Activated CD8-positive, alpha-beta memory T cell treated with anti-CD3 and anti-CD28 coated beads, Interleukin-2, amount 50 U/mL, for 1 hour (primary cell): ENCODE measurements around the gene DNAH9.

ENCODE experiments used
- DNase-seq: peaks from one replicate; pipeline ENCODE4 v3.0.0-alpha.2; 2020; ENCODE audit errors: extremely low read depth

Gene DNAH9

DNA sequence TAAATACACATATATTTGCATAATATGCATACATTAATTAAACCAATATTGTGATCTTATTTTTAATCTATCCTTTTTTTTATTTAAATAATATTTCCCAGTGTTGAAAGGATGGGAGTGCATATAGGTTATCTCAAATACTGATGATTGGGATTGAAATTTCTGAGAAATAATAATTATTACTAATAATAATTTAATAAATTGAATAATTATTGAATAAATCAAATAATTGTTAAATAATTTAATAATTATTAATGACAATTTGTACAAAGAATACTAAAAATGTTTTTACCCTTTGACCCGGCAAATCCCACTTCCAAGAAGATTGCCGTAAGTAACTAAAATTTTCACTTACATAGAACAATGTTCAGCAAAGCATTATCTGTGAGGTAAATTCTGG, 250.1 kb downstream of the DNAH9 start:
- DNase-seq = no peak

DNA sequence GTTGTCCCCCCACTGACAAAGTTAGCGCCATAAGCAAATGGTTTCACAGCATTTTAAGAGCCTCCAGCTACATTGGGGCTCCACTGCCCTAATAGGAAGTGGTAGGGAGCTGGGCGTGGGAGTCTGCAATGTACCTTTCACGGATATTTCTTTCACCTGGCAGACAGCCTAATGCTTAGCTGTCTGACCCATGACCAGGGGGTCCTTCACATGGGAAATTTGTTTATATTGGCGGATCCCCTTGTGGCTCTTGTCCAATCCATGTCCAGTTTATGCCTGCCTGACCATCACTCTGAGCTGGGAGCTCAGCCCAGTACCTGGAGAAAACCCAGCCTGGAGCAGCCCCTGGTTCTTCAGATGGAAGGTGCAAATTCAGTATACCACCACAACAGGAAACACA, 254.0 kb downstream of the DNAH9 start:
- no peak for DNase-seq

DNA sequence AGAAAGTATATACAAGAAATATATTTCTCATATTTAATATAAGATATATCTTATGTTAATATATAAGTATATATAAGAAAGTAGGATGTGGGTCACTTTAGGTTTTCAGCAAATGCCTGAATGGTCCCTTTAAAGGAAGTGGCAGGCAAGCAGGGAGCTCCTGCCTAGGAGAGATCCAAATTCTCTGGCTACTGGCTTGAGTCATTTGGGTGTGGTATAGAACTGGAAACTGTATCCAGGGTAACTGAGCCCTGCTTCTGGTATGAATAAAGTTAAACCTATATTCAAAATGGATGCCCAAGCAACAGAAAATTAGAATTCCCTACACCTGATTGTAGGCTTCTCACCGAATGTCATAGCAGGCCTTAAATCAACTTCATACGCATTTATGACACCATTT, 254.6 kb downstream of the DNAH9 start:
- no peak for DNase-seq

DNA sequence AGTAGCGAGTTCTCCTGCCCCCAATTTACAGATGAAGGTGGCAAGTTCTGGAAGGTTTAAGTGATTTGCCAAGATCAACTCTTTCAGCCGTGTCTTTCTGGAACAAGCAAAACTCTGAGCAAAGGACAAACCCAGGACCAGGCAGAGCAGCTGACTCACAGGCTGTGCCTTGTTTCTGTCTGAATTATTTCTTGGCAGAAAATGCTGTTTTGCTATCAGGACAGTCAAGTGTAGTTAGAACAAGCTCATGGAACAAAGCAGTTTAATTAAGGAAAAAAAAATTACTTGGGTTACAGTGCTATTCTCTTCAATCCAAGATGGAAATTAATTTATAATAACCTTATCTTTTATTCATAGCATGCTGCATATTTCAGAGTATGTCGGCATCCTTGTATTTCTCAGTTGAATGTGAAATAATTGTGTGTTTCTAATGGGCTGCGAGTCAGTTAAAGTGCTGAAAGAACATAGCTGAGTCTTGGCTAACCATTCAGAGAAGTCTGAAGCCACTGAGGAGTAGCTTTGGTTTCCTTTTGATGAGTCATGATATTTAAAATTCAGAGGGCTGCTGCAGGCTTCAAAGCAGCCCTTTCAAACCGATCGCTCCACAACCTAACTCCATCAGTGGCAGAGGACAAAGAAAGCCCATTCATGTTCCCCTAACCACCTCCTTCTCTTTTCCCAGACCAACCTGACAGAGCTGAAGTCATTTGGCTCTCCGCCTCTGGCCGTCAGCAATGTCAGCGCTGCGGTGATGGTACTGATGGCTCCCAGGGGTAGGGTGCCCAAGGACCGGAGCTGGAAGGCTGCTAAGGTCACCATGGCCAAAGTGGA, 255.3 kb downstream of the DNAH9 start:
- no peak for DNase-seq

DNA sequence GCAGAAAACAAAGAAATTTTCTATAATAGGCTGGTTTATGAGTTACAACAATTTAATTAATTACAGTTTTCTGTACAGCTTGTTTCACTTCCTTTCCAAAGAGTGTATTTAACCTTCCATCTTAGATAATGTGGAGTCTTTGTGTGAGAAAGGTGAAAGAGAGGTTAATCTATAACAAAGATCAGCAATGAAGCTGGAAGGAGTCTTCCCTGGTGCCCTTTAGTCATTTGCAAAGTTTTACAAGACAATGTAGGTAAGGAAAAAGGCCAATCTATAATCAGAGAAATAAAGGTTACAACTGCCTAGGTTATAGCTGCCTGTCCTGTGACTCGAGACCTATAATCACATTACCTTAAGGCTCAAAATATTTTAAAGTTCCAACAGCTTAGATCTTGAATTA, 257.0 kb downstream of the DNAH9 start:
- no peak for DNase-seq

DNA sequence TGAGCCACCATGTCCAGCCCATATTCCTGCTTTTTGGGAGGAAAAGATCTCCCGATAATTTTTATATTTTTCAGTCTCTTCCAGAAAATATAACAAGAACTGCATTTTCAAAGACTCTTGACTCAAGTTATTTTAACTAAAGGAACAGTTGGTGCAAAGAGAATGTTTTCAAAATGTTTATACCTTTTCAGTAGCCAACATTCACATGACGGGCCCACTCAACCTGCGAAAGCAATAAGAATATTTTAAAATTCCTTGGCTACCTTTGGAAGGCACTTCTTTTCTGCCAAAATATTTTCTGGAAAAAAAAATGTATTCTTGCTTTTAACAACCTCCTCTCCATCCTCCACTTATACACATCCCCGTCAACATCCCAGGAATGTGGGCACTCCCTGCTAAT, 258.7 kb downstream of the DNAH9 start:
- DNase-seq = no peak

DNA sequence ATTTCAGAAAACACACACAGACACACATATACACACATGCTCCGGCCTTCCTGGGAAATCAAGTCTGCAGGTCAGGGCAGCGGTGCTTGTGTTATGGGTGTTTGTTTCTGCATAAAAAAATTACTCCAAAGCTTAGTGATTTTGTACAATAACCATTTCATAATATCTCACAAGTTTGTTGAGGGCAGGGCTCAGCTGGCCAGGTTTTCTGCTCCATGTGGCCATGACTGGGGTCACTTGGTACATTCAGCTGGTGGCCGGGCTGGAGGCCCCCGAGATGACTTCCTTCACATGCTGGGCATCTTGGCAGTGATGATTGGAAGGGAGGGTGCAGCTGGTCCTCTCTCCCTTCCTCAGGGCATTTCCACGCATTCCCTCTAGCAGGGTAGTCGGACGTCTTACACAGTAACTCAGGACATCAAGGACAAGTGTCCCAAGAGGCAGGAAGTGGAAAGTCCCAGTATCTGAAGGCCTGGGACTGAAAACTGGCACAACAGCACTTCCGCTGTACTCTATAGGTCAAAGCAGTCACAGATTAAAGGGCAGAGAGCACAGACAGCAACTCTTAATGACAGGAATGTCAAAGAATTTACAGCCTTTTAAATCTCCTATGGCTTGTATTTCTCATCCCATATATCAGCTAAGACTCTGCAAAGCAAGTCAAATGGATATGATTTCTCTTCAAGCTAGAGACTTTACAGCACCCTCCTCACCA, 271.6 kb downstream of the DNAH9 start:
- no peak for DNase-seq

DNA sequence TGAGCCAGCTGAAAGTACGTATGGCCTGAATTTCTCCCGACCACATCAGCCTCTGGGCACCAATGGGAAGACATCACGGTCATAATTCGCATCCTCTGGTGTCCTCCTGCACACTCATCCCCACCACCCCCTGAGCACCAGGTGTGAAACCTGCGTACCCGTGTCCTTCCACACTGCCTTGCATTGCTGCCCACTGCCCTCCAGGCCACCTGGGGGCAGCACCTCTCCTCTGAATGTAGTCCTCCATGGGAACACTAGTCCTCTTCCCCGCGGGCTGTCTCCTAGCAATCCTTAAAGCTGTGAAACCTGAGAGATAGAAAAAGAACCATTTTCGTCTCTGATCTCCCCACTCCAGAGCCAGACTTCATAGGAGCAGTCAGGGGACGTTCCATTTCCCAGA, 273.5 kb downstream of the DNAH9 start:
- no peak for DNase-seq

DNA sequence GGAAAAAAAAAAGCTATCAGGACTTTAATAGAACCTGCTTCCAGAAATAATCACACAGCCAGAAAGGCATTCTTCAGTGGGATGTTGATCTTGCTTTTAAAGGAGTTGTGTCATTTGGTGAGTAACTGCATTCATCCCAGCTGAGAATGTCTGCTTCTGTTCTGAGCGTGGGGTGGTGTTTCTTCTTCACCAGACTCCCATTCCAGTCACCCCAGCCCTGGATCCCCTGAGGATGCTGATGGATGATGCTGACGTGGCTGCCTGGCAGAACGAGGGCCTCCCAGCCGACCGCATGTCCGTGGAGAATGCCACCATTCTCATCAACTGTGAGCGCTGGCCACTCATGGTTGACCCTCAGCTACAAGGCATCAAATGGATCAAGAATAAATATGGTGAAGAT, 276.5 kb downstream of the DNAH9 start:
- DNase-seq = no peak

DNA sequence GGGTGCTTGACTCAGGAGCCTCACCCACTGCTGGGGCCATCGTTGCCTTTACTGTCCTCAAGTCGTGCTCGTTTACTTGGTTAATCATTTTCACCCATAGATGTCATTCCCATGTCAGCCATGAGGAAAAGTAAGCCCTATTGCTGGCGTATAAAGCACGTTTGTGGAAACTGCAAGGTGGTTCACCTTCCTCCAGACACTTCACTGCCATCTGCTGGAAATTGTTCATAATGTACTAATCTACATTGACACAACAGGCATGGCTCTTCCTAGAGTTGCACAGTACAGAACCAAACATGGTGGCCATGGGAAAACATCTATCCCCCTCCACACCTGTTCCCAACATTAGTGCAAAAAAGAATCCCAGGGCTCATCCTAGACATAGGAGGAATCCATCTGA, 282.4 kb downstream of the DNAH9 start:
- no peak for DNase-seq

DNA sequence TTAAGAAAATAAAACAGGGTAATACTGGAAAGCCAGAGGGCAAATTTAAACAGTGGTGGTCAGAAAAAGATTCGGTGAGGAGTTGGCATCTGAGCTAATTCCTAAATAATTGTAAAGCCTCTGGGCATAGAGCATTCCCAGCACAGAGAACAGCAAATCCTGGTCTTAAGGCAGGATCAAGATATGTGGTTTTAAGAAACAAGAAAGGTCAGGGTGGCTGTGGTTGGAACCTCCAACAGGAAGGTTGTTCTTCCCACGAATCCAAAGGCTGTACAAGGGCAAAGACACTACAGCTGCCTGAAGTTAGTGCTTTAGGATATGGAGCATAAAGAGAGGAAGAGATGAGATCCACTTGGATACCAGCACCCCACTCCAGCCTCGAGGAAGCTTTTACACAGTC, 284.4 kb downstream of the DNAH9 start:
- DNase-seq = no peak

DNA sequence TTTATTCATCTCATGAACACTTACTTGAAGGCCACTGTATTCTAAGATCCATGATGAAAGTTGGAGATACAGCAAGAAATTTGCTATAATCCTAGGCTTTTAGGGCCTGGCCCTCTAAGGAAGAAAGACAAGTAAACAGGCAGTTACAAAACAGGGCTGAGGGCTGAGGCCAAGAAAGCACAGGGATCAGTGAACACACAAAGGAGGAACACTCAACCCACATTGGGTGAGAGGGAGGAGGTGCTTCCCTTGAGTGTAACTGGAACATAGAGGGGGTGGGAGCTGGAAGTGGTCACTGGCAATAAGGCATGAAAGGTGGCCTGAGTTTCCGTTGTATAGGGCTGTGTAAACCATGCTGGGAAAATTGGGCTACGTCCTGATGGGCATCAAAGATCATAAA, 286.8 kb downstream of the DNAH9 start:
- DNase-seq = no peak

DNA sequence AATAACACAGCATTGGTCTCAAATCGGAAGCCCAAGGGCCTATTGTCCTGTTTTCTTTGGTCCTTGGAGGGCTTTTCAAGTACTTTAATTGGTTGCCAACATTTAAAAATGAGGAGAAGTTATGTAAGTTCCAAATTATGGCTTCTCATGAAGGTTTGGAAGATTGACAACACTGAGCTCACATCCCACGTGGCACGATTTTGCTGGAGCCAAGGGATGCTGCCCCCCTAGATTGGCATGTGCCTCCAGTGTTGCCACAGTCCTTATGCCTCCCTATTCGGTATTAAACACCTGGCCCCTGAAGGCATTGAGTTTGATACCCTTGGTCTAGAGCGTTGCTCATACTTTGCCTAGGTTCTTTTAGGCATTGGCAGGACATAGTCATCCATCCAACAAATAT, 291.0 kb downstream of the DNAH9 start:
- DNase-seq = no peak

DNA sequence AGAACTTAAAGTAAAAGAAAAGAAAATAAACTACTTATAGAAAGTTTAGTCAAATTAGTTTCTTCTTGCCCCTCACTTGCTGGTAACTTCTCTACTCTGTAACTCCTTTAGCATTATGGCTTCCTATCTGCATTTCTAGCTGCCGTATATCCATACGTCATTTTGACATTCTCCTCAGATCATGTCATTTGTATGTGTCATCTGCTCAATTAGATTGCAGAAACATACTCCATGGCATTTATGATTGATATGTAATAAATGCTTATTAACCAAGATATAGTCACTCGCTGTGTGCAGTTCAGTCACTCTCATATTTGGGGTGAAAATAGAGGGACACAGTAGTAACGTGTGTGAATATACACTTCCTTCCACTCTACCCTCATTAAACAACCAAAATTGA, 295.6 kb downstream of the DNAH9 start:
- no peak for DNase-seq

DNA sequence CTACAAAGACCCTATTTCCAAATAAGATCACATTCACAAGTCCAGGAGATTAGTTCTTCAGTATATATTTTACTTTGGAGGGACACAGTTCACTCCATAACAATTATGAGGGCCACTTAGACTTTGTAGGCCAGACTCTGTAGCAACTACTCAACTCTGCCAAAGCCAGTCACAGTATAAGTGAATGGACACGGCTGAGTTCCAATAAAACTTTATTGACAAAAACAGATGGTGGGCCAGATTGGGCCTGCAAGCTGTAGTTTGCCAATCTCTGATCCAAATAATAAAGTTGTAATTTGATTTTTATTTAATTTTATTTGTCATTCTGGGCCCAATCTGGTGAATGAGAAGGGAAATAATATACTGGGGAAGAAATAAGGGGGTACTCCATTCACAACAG, 297.9 kb downstream of the DNAH9 start:
- DNase-seq = no peak

DNA sequence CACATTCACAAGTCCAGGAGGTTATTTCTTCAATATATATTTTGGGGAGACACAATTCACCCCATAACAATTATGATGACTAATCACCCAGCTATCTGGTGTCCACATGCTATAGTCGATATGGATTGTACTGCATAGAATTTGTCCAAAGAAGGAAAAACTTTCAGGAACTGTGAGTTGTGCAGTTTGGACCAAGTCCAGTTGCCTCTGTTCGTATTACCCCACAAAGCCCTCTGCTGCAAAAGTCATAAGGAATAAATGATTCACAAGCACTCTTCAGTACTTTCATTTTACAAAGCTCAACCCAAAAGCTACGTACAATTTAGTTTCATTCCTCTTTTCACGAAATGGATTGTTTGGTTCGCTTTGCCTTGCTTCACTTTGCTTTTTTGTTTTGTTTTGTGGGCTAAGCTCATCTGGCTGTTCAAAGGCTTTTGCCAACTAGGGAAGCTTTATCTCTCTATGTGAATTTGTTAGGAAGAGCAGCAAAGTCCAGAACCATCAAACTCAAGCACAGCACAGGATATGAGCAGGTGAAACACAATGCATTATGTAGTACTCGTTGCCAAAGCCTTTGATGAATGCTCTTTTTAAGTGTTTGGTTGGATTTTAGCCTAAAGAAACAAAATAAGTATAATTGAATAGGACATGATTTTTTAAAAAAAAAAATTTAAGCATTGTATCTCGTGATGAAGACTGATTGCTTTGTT, 300.4 kb downstream of the DNAH9 start:
- no peak for DNase-seq

DNA sequence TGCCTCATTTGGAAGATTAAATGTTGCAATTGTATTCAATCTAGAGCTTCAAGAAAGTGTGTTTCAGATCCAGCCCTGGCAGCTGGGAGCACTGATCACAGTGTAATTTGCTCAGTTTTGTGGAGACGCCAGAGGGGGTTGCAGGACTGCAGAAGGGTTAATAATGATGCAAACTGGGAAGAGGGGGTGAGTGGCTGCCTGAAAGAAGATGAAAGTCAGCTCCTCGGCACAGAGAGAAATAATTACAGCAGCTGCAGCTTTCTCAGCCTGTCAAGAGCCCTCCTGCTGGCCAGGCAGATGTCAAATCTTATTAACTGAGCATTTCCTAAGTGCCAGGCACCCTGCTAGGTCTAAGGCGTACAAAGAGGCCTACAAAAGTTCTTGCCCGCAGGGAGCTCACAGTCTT, 301.3 kb downstream of the DNAH9 start:
- no peak for DNase-seq

DNA sequence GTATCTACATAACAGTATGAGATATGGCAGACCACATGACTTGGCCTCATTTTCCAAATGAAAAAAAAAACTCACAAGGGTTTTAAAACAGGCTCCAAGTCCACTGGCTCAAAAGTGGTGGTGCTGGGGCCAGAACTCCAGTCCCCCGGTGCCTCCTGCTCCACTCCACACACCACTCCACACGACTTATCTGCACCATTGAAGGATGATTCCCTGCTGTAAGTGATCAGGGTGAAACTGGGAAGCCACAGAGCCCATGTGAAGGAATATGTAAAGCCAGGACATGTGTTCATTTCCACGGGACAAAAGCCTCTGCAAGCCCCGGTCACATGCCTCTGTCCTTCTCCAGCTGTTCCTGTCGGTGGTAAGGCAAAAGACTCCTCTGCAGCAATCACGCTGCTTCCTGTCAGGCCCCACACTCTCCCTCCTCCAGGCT, 301.8 kb downstream of the DNAH9 start:
- DNase-seq = no peak

DNA sequence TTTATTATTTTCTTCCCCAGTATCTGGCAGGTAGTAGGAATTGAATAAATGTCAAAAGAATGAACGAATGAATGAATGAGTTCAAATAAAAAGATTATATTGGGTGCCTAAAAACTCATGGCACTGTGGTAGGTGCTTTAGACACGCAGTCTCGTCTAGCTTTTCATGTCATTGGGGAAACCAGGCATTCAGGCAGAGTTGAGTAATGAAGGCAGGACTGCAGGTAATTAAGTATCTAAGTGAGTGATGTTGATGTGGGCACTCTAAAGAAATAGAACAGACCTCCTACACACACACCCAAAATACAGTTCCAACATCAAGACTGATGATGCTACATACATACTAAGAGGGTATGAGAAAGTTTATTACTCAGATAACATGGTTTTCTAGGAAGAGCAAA, 302.4 kb downstream of the DNAH9 start:
- no peak for DNase-seq

DNA sequence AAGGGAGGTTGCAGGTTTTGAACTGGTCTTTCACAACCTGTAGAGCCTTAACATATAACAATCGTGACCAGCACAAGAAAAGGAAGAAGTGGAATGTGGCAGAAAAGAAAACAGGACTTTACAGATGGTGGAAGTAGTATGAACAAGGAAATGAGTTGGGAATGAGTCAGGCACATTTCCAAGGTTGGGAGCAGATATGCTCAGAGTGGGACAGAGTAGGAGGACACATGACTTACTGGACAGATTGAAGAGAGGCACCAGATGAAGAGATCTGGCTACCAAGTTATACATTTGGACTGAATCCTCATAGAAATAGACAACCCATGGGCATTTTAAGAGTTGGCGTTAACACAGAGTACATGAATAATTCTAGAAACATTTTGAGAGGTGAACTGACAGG, 303.7 kb downstream of the DNAH9 start:
- no peak for DNase-seq

DNA sequence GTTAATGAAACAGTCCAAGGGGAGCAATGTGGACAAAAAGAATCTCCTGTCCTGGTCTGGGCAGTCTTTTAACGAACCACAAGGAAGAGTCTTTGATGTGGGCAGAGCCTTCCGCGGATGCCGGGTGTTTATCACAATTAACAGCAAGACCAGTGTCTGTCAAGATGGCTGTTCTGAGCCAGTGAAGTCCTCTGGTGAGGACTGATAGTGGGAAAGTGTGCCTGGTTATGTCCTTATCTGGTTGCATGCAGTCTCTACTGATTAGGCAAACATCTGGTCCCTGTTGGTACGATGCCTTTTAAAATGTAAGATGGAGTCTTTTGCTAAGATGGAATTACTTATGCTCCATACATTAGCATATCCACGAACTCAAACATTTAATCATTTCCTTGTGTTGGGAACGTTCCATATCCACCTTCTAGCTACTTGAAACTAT, 310.5 kb downstream of the DNAH9 start:
- no peak for DNase-seq

DNA sequence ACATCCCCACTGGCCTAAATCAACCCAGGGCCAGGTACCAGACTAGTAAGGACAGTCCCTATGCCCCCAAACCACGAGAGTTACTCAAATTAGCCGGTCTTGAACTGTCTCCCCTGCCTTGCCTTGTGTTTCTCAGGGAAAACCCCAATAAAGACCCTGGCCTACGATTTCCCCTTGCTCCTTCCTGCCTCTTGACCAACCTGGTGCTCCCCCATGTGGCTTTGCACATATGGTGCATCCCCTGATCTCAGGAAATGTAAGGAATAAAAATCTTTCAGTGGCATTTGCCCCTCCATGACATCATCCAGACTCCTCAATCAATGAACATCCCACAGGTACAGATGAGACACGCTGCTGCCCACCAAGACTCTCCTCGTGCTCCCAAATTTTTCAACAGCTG, 311.1 kb downstream of the DNAH9 start:
- DNase-seq = no peak

DNA sequence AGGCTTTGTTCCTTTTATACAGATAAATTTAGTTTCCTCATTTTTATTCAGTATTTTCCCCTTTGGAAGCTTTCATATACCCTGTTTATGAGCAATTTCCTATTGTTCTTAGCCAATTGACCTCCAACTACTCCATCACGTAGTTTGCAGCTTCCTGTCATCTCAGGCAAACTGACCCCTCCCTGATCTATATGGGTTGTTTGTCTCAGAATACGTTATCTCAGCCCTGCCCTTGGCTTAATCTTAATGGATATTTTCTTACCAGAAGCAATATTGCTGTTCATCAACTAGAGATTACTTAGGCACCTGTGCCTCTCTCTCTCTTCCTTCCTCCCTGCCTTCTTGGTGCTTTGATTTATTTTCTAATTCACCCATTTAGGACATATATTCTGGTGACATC, 317.8 kb downstream of the DNAH9 start:
- DNase-seq = no peak
